Measurements from ENCODE around the gene UBE2F. TPM values are rescaled to one million over a fixed set of nuclear protein-coding genes. Genes with fewer than 3 reads are reported as not detected.

The UBE2F gene
- total and polyA plus RNA-seq, 7 donors = 50.7 to 115 (median 67.8) TPM

DNA sequence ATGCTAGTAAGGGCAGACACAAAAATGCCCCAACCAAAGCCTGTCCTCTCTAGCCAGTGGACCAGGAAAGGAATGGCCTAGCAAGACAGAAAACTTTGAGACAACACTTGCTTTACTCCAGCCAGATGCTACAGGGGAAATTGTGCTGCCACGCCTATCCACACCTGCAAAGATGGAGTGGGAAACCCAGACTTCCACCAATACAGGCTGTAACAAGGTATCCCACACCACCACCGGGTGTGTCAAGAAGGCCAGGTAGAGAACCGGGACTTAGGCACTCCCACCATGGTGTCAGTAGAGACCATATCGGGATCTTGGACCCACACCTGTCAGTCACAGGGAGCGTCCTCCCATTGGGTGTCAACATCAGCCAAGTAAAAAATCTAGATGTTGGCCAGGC is 117.1 kb downstream of the UBE2F start:
- no peak for TF ChIP-seq POLR2A (IDR thresholded peaks at IDR 0.05)
- no peak for TF ChIP-seq EP300 (IDR thresholded peaks at IDR 0.05)
- no peak for TF ChIP-seq POLR2AphosphoS5 (IDR thresholded peaks at IDR 0.05)
- TF ChIP-seq, protein P1, sequence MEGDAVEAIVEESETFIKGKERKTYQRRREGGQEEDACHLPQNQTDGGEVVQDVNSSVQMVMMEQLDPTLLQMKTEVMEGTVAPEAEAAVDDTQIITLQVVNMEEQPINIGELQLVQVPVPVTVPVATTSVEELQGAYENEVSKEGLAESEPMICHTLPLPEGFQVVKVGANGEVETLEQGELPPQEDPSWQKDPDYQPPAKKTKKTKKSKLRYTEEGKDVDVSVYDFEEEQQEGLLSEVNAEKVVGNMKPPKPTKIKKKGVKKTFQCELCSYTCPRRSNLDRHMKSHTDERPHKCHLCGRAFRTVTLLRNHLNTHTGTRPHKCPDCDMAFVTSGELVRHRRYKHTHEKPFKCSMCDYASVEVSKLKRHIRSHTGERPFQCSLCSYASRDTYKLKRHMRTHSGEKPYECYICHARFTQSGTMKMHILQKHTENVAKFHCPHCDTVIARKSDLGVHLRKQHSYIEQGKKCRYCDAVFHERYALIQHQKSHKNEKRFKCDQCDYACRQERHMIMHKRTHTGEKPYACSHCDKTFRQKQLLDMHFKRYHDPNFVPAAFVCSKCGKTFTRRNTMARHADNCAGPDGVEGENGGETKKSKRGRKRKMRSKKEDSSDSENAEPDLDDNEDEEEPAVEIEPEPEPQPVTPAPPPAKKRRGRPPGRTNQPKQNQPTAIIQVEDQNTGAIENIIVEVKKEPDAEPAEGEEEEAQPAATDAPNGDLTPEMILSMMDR (IDR thresholded peaks at IDR 0.05) = no peak

DNA sequence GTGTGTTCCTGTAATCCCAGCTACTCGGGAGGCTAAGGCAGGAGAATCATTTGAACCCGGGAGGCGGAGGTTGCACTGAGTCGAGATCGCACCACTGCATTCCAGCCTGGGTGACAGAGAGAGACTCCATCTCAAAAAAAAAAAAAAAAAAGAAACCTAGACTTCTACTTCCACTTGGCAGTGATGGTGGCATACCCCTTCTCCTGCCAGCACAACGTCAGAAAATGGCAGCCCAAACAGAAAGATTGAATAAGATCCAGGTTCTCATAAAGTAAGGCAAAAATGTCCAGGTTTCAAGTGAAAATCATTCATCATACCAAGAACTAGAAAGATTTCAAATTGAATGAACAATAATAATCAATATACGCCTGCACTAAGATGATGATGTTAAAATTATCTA is 117.9 kb downstream of the UBE2F start:
- Histone ChIP-seq H3K27ac (no peak overlapping the region), H3K27me3 (no peaks in the 10 kb centered on the region), H3K4me1 (peaks cover 0 to 4% (median 0%) of the 10 kb centered on the region in 4 donors), H3K9me3 (no peaks in the 10 kb centered on the region), H3K36me3 (peaks cover 0 to 42% (median 5%) of the 10 kb centered on the region in 4 donors), H3K4me3 (no peak overlapping the region)
- no peak for DNase-seq
- no peak for TF ChIP-seq EP300 (IDR thresholded peaks at IDR 0.05)
- whole genome bisulfite sequencing, 2 donors = 94 to 95% methylated on average over 7 of the region's 7 CpGs
- intact Hi-C loops (cut with DNase I) = no loop called here

More for the DNA sequence above, 117.1 kb downstream of the UBE2F start:
- H3K27me3 ChIP-seq = no peaks in the 10 kb centered on the region
- H3K36me3 ChIP-seq = peaks cover 0 to 42% (median 5%) of the 10 kb centered on the region in 4 donors
- peaks cover 0 to 4% (median 0%) of the 10 kb centered on the region in 4 donors for H3K4me1 ChIP-seq
- no peak overlapping the region for H3K27ac ChIP-seq
- no peaks in the 10 kb centered on the region for H3K9me3 ChIP-seq
- intact Hi-C loops (cut with DNase I) = no loop called here
- 97 to 98% methylated on average over 5 of the region's 5 CpGs for WGBS, 2 donors
- no peak overlapping the region for H3K4me3 ChIP-seq
- DNase-seq = no peak

DNA sequence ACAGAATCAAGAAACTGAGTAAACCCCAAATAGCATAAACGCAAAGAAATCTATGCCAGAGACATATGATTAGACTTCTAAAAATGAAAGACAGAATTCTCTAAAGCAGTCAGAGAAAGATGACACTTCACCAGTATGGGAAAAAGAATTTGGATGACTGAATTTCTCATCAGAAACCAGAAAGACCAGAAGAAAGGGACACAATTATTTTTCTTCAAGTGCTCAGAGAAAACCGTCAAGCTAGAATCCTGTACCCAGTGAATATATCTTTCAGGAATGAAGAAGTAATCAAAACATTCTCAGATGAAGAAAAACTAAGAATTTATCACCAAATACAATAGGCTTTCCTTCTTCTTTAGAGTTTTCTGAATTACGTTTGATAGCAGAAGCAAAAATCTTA is 119.1 kb downstream of the UBE2F start:
- no peaks in the 10 kb centered on the region for H3K9me3 ChIP-seq
- DNase-seq = no peak
- TF ChIP-seq, protein P1 (IDR thresholded peaks at IDR 0.05) = no peak
- TF ChIP-seq POLR2A (IDR thresholded peaks at IDR 0.05) = no peak
- no peak for TF ChIP-seq POLR2AphosphoS5 (IDR thresholded peaks at IDR 0.05)
- no peak for TF ChIP-seq EP300 (IDR thresholded peaks at IDR 0.05)
- no peak overlapping the region for H3K27ac ChIP-seq
- intact Hi-C loops (cut with DNase I) = no loop called here
- H3K4me3 ChIP-seq = no peak overlapping the region
- H3K36me3 ChIP-seq = peaks cover 0 to 38% (median 5%) of the 10 kb centered on the region in 4 donors
- peaks cover 0 to 4% (median 0%) of the 10 kb centered on the region in 4 donors for H3K4me1 ChIP-seq
- 97 to 98% methylated on average over 3 of the region's 3 CpGs for WGBS, 2 donors
- H3K27me3 ChIP-seq = no peaks in the 10 kb centered on the region

DNA sequence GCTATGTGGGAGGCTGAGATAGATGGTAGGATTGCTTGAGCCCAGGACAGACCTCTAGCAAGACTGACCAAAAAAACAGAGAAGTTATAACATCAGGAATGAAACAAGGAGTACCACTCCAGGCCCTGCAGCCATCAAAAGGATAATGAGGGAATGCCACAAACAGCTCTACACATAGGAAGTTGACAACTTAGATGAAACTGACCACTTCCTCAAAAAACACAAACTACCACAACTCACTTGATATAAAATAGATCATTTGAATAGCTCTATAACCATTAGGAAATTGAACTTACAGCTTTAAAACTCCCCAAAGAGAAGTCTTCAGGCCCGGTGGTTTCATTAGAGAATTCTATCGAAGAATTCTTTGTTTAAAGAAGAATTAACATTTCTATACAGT is 120.4 kb downstream of the UBE2F start:
- H3K4me1 ChIP-seq = peaks cover 0 to 2% (median 0%) of the 10 kb centered on the region in 4 donors
- H3K9me3 ChIP-seq = no peaks in the 10 kb centered on the region
- no peak for TF ChIP-seq POLR2A (IDR thresholded peaks at IDR 0.05)
- TF ChIP-seq, protein P1 (IDR thresholded peaks at IDR 0.05) = no peak
- TF ChIP-seq POLR2AphosphoS5 (IDR thresholded peaks at IDR 0.05) = no peak
- no peak for TF ChIP-seq EP300 (IDR thresholded peaks at IDR 0.05)
- no peak overlapping the region for H3K27ac ChIP-seq
- H3K4me3 ChIP-seq = no peak overlapping the region
- WGBS, 2 donors = 78 to 84% methylated on average over 2 of the region's 2 CpGs
- no peaks in the 10 kb centered on the region for H3K27me3 ChIP-seq
- DNase-seq = no peak
- intact Hi-C loops (cut with DNase I) = no loop called here
- H3K36me3 ChIP-seq = peaks cover 0 to 29% (median 3%) of the 10 kb centered on the region in 4 donors

DNA sequence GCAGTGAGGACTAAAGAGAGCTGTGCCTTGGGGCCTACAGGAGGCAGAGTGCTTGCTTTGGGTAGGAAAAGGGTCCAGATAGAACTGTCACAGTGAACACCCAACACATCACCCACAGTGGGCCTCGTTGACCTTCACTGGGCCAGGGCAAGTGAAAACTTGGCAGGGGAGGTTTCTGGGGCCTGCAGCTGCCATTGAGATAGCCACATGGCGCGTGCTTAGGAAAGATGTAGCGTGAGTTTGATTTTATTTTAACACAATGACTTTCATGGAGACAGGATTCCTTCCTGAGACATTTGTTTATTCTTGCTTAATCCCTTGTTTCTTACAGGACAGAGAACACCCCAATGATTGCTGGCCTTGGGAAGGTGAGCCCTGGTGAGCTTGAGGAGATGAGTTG is 124.1 kb downstream of the UBE2F start:
- intact Hi-C loops (cut with DNase I) = no loop called here
- TF ChIP-seq POLR2AphosphoS5 (IDR thresholded peaks at IDR 0.05) (no peak), EP300 (IDR thresholded peaks at IDR 0.05) (no peak), POLR2A (IDR thresholded peaks at IDR 0.05) (no peak)
- TF ChIP-seq, protein P1 (IDR thresholded peaks at IDR 0.05) = no peak
- H3K27ac ChIP-seq = no peak overlapping the region
- peaks cover 0 to under 1% (median 0%) of the 10 kb centered on the region in 4 donors for H3K36me3 ChIP-seq
- no peak overlapping the region for H3K4me3 ChIP-seq
- no peaks in the 10 kb centered on the region for H3K4me1 ChIP-seq
- H3K9me3 ChIP-seq = no peaks in the 10 kb centered on the region
- 94 to 95% methylated on average over 4 of the region's 4 CpGs for whole genome bisulfite sequencing, 2 donors
- H3K27me3 ChIP-seq = no peaks in the 10 kb centered on the region
- no peak for DNase-seq
